Measurements from ENCODE around the gene SLC12A1. TPM values are rescaled to one million over a fixed set of nuclear protein-coding genes. Genes with fewer than 3 reads are reported as not detected.
A peak's percentile ranks its signal among the peaks of the same experiment; 100 is the strongest.

SLC12A1 gene
- total RNA-seq = not detected

GRCh38 chr15:48205981-48206380 is at the start of gene SLC12A1:
SLC12A1 (plus strand) TSS chr15:48206302; CDS start chr15:48207720, 1,418 bp downstream.
- H3K4me1 ChIP-seq (ENCODE audit: insufficient read depth, low read length) = no peaks in the 10 kb centered on the region
- no peaks in the 10 kb centered on the region for H3K27me3 ChIP-seq (ENCODE audit: insufficient read depth, low read length)
- H3K9me3 ChIP-seq (ENCODE audit: low read depth, low read length) = no peaks in the 10 kb centered on the region
- H3K4me3 ChIP-seq (ENCODE audit: low read length) = no peak within 1 kb of the TSS

DNA sequence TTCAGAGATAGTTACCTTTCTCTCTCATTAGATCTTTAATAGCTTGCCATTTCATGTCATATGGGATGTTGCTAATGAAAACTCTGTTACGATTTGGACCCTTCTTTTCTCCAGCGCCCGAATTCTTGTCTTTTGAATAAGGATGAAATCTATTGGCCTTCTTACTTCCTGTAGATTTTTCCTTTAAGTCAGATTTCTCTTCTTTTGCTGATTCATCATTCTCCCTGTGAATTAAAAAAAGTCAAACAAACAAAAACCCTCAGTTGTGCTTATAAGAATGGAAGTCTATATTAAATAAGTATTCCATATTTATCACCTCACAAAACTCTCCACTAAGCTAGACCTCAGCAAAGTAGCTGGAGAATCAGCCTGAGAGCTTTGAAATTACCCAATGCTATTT is 37.5 kb upstream of the SLC12A1 start:
- Histone ChIP-seq H3K4me1 (ENCODE audit: insufficient read depth, low read length) (no peaks in the 10 kb centered on the region), H3K27me3 (ENCODE audit: insufficient read depth, low read length) (no peaks in the 10 kb centered on the region), H3K9me3 (ENCODE audit: low read depth, low read length) (no peaks in the 10 kb centered on the region), H3K4me3 (ENCODE audit: low read length) (no peak overlapping the region)

DNA sequence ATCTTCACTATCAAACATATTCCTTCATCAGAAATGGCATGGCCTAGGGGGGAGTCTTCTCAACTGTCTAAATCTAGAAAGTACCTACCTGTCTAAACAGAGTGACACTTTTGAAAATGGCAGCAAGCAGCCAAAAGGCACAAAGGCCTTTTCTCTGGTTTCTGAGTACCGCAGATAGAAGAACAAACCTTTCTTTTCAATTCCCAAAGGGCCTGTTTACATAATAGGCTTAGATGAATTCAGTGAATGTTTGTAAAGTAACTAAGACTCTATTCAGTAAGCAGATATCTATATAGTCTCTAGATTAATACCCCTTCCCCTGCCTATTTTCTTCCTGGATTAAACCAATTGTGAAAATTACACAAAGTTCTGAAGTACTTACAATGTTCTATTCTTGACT is 35.1 kb upstream of the SLC12A1 start:
- H3K4me3 ChIP-seq (ENCODE audit: low read length) = no peak overlapping the region
- H3K9me3 ChIP-seq (ENCODE audit: low read depth, low read length) = no peaks in the 10 kb centered on the region
- no peaks in the 10 kb centered on the region for H3K27me3 ChIP-seq (ENCODE audit: insufficient read depth, low read length)
- no peaks in the 10 kb centered on the region for H3K4me1 ChIP-seq (ENCODE audit: insufficient read depth, low read length)

DNA sequence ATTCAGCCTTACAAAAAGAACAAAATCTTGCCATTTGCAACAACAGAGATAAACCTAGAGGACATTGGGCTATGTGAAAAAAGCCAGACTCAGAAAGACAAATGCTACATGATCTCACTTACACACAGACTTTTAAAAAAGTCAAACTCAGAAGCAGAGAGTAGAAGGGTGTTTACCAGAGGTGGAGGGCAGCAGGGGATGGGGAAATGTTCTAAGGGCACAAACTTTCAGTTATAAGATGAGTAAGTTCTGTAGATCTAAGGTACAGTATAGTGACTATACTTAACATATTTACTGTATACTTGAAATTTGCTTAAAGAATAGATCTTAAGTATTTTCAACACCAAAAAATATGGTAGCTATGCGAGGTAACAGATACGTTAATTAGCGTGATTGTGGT is 31.0 kb upstream of the SLC12A1 start:
- Histone ChIP-seq H3K27me3 (ENCODE audit: insufficient read depth, low read length) (peaks cover 13% of the 10 kb centered on the region), H3K4me3 (ENCODE audit: low read length) (no peak overlapping the region), H3K4me1 (ENCODE audit: insufficient read depth, low read length) (no peaks in the 10 kb centered on the region), H3K9me3 (ENCODE audit: low read depth, low read length) (no peaks in the 10 kb centered on the region)

GRCh38 chr15:48176112-48176511 is 30.0 kb upstream of the SLC12A1 start:
- H3K4me3 ChIP-seq (ENCODE audit: low read length) = no peak overlapping the region
- no peaks in the 10 kb centered on the region for H3K9me3 ChIP-seq (ENCODE audit: low read depth, low read length)
- H3K4me1 ChIP-seq (ENCODE audit: insufficient read depth, low read length) = no peaks in the 10 kb centered on the region
- peaks cover 17% of the 10 kb centered on the region for H3K27me3 ChIP-seq (ENCODE audit: insufficient read depth, low read length)

GRCh38 chr15:48176957-48177356 is 29.1 kb upstream of the SLC12A1 start:
- Histone ChIP-seq H3K4me3 (ENCODE audit: low read length) (peak overlapping the region; percentile 44), H3K9me3 (ENCODE audit: low read depth, low read length) (no peaks in the 10 kb centered on the region), H3K27me3 (ENCODE audit: insufficient read depth, low read length) (peaks cover 19% of the 10 kb centered on the region), H3K4me1 (ENCODE audit: insufficient read depth, low read length) (no peaks in the 10 kb centered on the region)

- Histone ChIP-seq H3K27me3 (ENCODE audit: insufficient read depth, low read length) (peaks cover 22% of the 10 kb centered on the region), H3K4me1 (ENCODE audit: insufficient read depth, low read length) (no peaks in the 10 kb centered on the region), H3K4me3 (ENCODE audit: low read length) (peak overlapping the region; percentile 44), H3K9me3 (ENCODE audit: low read depth, low read length) (no peaks in the 10 kb centered on the region)
Measured at GRCh38 chr15:48177383-48177765, 28.7 kb upstream of the SLC12A1 start.

DNA sequence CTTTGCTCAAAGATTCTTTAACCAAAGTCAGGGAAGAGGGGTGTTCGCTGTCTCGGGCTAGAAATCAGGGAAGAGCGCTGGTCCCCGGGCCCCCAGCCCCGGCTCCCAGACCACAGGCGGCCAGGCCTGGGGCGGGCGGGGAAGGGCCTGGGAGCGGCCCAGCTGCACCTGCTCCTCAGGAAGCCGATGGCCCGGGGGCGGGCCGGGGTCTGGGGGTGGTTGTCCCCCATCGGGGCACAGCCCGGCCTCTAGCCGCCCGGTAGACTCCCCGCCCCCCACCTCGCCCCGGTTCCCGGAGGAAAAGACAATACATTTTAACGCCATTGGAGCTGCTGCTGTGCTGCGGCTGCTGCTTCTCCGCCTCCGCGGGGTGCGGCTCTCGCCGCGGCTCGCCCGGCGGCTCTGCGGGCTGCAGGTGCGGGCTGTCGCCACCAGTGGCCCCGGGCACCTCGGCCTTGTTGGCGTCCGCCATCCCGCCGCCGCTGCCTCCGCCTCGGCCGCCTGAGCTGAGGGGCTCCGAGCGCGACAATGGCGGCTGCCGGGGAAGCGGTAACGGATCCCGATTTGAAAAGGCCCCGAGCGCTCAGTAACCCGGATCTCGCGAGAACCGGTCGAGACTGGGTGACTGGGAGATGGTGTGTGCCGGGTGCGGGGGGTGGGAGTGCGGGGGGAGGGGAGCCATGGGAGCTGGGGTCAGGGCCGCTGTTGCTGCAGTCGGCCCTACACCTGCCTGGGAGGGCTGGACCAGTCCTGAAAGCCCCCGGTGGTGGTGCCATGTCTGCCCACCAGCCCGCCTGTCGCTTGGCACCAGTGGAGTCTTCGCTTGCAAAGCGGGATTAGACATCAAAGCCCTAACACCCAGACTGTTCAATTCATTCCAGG is 28.1 kb upstream of the SLC12A1 start, which contains the start of gene MYEF2:
Gene MYEF2, minus strand, starts transcription at position 530 of the 882 bp plus-strand sequence. Its CDS starts 58 bp downstream, at position 472.
- Histone ChIP-seq H3K4me1 (ENCODE audit: insufficient read depth, low read length) (no peaks in the 10 kb centered on the region), H3K9me3 (ENCODE audit: low read depth, low read length) (no peaks in the 10 kb centered on the region), H3K27me3 (ENCODE audit: insufficient read depth, low read length) (peaks cover 23% of the 10 kb centered on the region), H3K4me3 (ENCODE audit: low read length) (peak within 1 kb of the TSS; percentile 44)

- Histone ChIP-seq H3K27me3 (ENCODE audit: insufficient read depth, low read length) (peaks cover 23% of the 10 kb centered on the region), H3K4me3 (ENCODE audit: low read length) (no peak overlapping the region), H3K9me3 (ENCODE audit: low read depth, low read length) (no peaks in the 10 kb centered on the region), H3K4me1 (ENCODE audit: insufficient read depth, low read length) (no peaks in the 10 kb centered on the region)
Measured at GRCh38 chr15:48178648-48178931, 27.5 kb upstream of the SLC12A1 start.

DNA sequence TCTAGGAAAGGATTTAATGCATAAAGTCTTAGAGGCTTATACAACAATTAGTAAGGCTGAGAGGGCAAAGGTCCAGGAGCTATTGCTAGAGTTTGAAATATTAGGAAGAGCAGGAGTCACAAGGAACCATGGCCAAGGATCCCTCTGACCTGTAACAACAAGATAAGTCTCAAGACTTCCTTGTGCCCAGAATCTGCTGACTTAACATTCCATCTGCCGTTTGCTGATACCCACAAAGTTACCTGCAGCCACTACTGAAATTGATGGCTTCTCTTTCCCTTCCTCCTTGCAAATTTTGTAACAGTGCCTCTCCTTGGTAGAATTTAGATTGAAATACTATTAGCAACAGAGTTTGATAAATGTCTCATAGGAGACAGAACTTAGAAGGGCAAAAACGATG is 23.4 kb upstream of the SLC12A1 start:
- Histone ChIP-seq H3K4me1 (ENCODE audit: insufficient read depth, low read length) (no peaks in the 10 kb centered on the region), H3K27me3 (ENCODE audit: insufficient read depth, low read length) (peaks cover 20% of the 10 kb centered on the region), H3K4me3 (ENCODE audit: low read length) (no peak overlapping the region), H3K9me3 (ENCODE audit: low read depth, low read length) (no peaks in the 10 kb centered on the region)

GRCh38 chr15:48185529-48185928 is 20.6 kb upstream of the SLC12A1 start:
- no peaks in the 10 kb centered on the region for H3K9me3 ChIP-seq (ENCODE audit: low read depth, low read length)
- H3K4me3 ChIP-seq (ENCODE audit: low read length) = no peak overlapping the region
- H3K27me3 ChIP-seq (ENCODE audit: insufficient read depth, low read length) = peaks cover 13% of the 10 kb centered on the region
- no peaks in the 10 kb centered on the region for H3K4me1 ChIP-seq (ENCODE audit: insufficient read depth, low read length)

- no peaks in the 10 kb centered on the region for H3K4me1 ChIP-seq (ENCODE audit: insufficient read depth, low read length)
- H3K4me3 ChIP-seq (ENCODE audit: low read length) = no peak overlapping the region
- no peaks in the 10 kb centered on the region for H3K9me3 ChIP-seq (ENCODE audit: low read depth, low read length)
- H3K27me3 ChIP-seq (ENCODE audit: insufficient read depth, low read length) = peaks cover 8% of the 10 kb centered on the region
Measured at GRCh38 chr15:48186271-48186670, 19.8 kb upstream of the SLC12A1 start.

- Histone ChIP-seq H3K9me3 (ENCODE audit: low read depth, low read length) (no peaks in the 10 kb centered on the region), H3K4me3 (ENCODE audit: low read length) (no peak overlapping the region), H3K27me3 (ENCODE audit: insufficient read depth, low read length) (peaks cover 10% of the 10 kb centered on the region), H3K4me1 (ENCODE audit: insufficient read depth, low read length) (no peaks in the 10 kb centered on the region)
Measured at GRCh38 chr15:48190932-48191573, 15.0 kb upstream of the SLC12A1 start.

DNA sequence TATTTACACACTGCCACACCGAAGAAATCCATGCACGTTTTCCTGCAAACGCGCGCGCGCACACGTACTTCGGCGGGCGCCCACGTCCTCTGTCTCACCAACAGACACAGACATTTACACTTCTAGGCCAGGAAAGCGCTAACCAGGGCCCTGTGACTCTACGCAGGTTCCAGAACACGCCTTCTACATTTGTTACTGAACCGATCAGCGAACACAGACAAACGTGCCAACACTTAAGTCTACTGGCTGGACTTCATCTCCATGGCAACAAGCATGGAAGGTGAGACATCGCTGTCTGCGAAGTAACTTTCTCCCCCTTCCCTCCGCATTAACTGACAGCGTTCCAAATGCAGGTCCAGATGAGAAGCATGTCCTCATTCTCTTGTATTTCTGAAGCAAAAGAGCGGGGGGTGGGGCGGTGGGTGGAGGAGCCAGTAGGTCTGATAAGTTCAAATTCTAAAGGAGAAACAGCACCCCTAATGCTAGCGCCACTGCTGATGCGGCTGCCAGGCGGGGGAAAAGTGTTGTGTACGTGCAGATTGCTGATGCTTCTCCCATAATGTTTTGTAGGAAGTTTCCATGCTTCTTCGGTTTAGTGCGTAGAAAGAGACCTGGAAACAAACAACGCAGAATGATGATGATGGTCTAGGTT is 14.4 kb upstream of the SLC12A1 start, which contains the start of gene CTXN2:
Gene CTXN2, plus strand, starts transcription at position 92 of the 652 bp plus-strand sequence. CDS start 9,636 bp downstream, outside the sequence.
- peaks cover 12% of the 10 kb centered on the region for H3K27me3 ChIP-seq (ENCODE audit: insufficient read depth, low read length)
- no peaks in the 10 kb centered on the region for H3K9me3 ChIP-seq (ENCODE audit: low read depth, low read length)
- no peaks in the 10 kb centered on the region for H3K4me1 ChIP-seq (ENCODE audit: insufficient read depth, low read length)
- H3K4me3 ChIP-seq (ENCODE audit: low read length) = no peak within 1 kb of the TSS

DNA sequence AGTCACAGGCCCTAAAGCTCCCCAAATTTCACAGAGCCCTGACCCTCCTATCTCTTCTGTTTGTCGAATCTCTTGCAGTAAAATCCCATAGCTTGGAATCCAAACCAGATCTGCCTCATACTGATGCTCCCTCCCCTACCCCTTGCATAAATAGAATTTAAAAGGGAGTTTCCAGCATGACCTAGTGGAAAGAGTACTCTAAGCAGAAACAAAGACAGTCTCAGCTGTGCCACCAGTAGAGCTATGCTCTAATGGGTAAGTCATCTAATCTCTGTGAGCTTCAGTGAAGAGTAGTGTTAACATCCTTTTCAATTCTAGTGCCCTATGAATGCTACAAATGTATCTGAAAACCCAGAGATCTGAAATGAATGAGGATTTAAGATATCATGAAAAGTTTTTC is 4.0 kb upstream of the SLC12A1 start:
- peaks cover 9% of the 10 kb centered on the region for H3K27me3 ChIP-seq (ENCODE audit: insufficient read depth, low read length)
- H3K9me3 ChIP-seq (ENCODE audit: low read depth, low read length) = no peaks in the 10 kb centered on the region
- H3K4me1 ChIP-seq (ENCODE audit: insufficient read depth, low read length) = no peaks in the 10 kb centered on the region
- no peak overlapping the region for H3K4me3 ChIP-seq (ENCODE audit: low read length)

Measured in mononuclear cell (primary cell).